ENCODE measurements around the gene NECAP2. TPM values are rescaled to one million over a fixed set of nuclear protein-coding genes. Genes with fewer than 3 reads are reported as not detected.

The NECAP2 gene
- total and polyA plus RNA-seq, 2 of the 4 experiments (the other 2 are of a cell fraction) = 80.5 to 85.1 TPM

- no TSS peak for BruUV-seq (replicated peaks)
- Histone ChIP-seq H3K9me3 (ENCODE audit: control insufficient read depth, insufficient read depth, low read length) (no peaks in the 10 kb centered on the region), H3K9me1 (ENCODE audit: insufficient read depth, low read length) (peaks cover 4% of the 10 kb centered on the region; the same call in 1 of the 2 replicates), H3K27ac (ENCODE audit: insufficient read depth, low read length) (no peak overlapping the region), H3K18ac (ENCODE audit: low read depth, low read length) (no peak overlapping the region), H4K5ac (ENCODE audit: low read depth, low read length) (no peak overlapping the region), H2AK5ac (ENCODE audit: low read depth, low read length) (no peak overlapping the region), H3K23ac (ENCODE audit: low read depth, low read length) (no peak overlapping the region), H3K4ac (ENCODE audit: low read depth, low read length) (no peak overlapping the region), H3K36me3 (ENCODE audit: control insufficient read depth, insufficient read depth, low read length) (peaks cover 34% of the 10 kb centered on the region), H4K91ac (ENCODE audit: insufficient read depth, low read depth, low read length) (no peak overlapping the region), H3K27me3 (ENCODE audit: control insufficient read depth, insufficient read depth, low read length) (no peaks in the 10 kb centered on the region), H2BK15ac (ENCODE audit: low read depth, low read length) (no peak overlapping the region), H2BK5ac (ENCODE audit: low read depth, low read length, poor library complexity, severe bottlenecking) (no peak overlapping the region), H3K4me1 (ENCODE audit: control insufficient read depth, insufficient read depth, low read length) (no peaks in the 10 kb centered on the region), H3K79me1 (ENCODE audit: low read depth in 1 of 2, low read length in 2 of 2) (peaks cover 0 to 3% of the 10 kb centered on the region in 2 experiments; a peak in 2 of 4 replicates), H3K9ac (ENCODE audit: low read depth, low read length) (no peak overlapping the region), H2AK9ac (replicated peaks; ENCODE audit: low read depth, low read length, poor library complexity) (no peak overlapping the region), H4K8ac (ENCODE audit: low read depth in 2 of 2, low read length in 2 of 2) (no peak overlapping the region), H3K56ac (ENCODE audit: extremely low read depth, insufficient read depth, low read length) (no peak overlapping the region), H3K14ac (replicated peaks; ENCODE audit: low read depth, low read length) (no peak overlapping the region), H2AFZ (replicated peaks; ENCODE audit: low read length, poor library complexity) (no peak overlapping the region), H2BK20ac (ENCODE audit: low read depth, low read length) (no peak overlapping the region), H3K4me2 (ENCODE audit: low read depth, low read length) (no peak overlapping the region), H2BK120ac (ENCODE audit: low read depth, low read length) (no peak overlapping the region), H3K4me3 (ENCODE audit: insufficient read depth, low read depth, low read length) (no peak overlapping the region), H4K20me1 (ENCODE audit: insufficient read depth, low read length) (no peaks in the 10 kb centered on the region)
- CTCF ChIA-PET = no interaction called here
- intact Hi-C loops (cut with micrococcal nuclease) (no loop called here), dilution Hi-C loops (cut with HindIII; ENCODE audit: low sequenced_read_pairs, unreplicated experiment) (no loop called here), in situ Hi-C loops (cut with MboI; ENCODE audit: low sequenced_read_pairs) (no loop called here)
- POLR2A ChIA-PET (ENCODE audit: unreplicated experiment) = no interaction called here
- ATAC-seq (ENCODE audit: low read depth) (no peak), DNase-seq (no peak)
- 94% methylated on average over 25 of the region's 28 CpGs; no CpG with 5 or more reads in 1 of the 2 experiments for WGBS, 2 experiments (ENCODE audit: extremely low coverage in 2 of 2, insufficient read length in 1 of 2)
- no peak for TF ChIP-seq CEBPB (IDR thresholded peaks at IDR 0.05; ENCODE audit: low read depth, low read length)
Measured at GRCh38 chr1:16474166-16474800, 33.8 kb downstream of the NECAP2 start.
